HT1080 (cell line): Measurements from ENCODE around the gene R3HDM2. TPM values are rescaled to one million over a fixed set of nuclear protein-coding genes. Genes with fewer than 3 reads are reported as not detected.

Experiments
- DNase-seq: peaks from one replicate; pipeline ENCODE4 v3.0.0-alpha.2; 2015; ENCODE audit warnings: low read depth
- total RNA-seq: library from RNA; depleted of rRNA; stranded (reverse); fragments of >200 nt; shearing (Covaris generic); gene quantifications from 2 replicates; pipeline ENCODE4 v1.2.3, GENCODE V29; 2014

R3HDM2 gene
- total RNA-seq, 1 experiment from 2014 or later = 13.0 TPM

- no peak for DNase-seq
These were observed 36.5 kb upstream of the R3HDM2 start for GRCh38 chr12:57467212-57467874.

GRCh38 chr12:57465747-57466505, 35.1 kb upstream of the R3HDM2 start:
- DNase-seq = no peak

- DNase-seq = no peak
These were observed 34.3 kb upstream of the R3HDM2 start for GRCh38 chr12:57465030-57465746.

GRCh38 chr12:57464569-57464968, 33.7 kb upstream of the R3HDM2 start:
- DNase-seq = no peak

- DNase-seq = no peak
These were observed 32.0 kb upstream of the R3HDM2 start for GRCh38 chr12:57462912-57463253.

- peak; percentile 88 for DNase-seq
These were observed 31.5 kb upstream of the R3HDM2 start for GRCh38 chr12:57462251-57462911.

- DNase-seq = peak; percentile 48
These were observed 31.0 kb upstream of the R3HDM2 start for GRCh38 chr12:57461917-57462250.

- no peak for DNase-seq
These were observed 30.6 kb upstream of the R3HDM2 start for GRCh38 chr12:57461276-57461916.

- no peak for DNase-seq
These were observed 30.0 kb upstream of the R3HDM2 start for GRCh38 chr12:57460841-57461275.

GRCh38 chr12:57460468-57460784, 29.6 kb upstream of the R3HDM2 start:
- no peak for DNase-seq

- no peak for DNase-seq
These were observed 29.1 kb upstream of the R3HDM2 start, which contains the start of gene GLI1 for GRCh38 chr12:57459750-57460467. Gene GLI1 (plus strand): TSS chr12:57459785. CDS start chr12:57463692, 3,907 bp downstream.

GRCh38 chr12:57459055-57459749, 28.4 kb upstream of the R3HDM2 start:
- peak; percentile 98 for DNase-seq

GRCh38 chr12:57458665-57459054, 27.8 kb upstream of the R3HDM2 start:
- no peak for DNase-seq

- no peak for DNase-seq
These were observed 26.1 kb upstream of the R3HDM2 start for GRCh38 chr12:57456737-57457490.

- DNase-seq = peak; percentile 61
These were observed 25.4 kb upstream of the R3HDM2 start for GRCh38 chr12:57456145-57456700.

- no peak for DNase-seq
These were observed 24.7 kb upstream of the R3HDM2 start for GRCh38 chr12:57455374-57456144.

- DNase-seq = peak; percentile 45
These were observed 23.9 kb upstream of the R3HDM2 start, which contains the start of gene INHBE for GRCh38 chr12:57454566-57455373. Gene INHBE (plus strand): TSS chr12:57455307. CDS start chr12:57455537, 230 bp downstream.
